Esophagus squamous epithelium (tissue), 5 donors: ENCODE results near the gene ZNF622. TPM values are rescaled to one million over a fixed set of nuclear protein-coding genes. Genes with fewer than 3 reads are reported as not detected.

Experiments used
- DNase-seq: peaks from one replicate; lab custom pipeline; 2025; lab: John Stamatoyannopoulos, UW
- H3K27ac ChIP-seq, 4 donors: fragments of 200-600 bp; sonication (generic); one replicate each; pipeline ENCODE4 v1.5.1; 2016 to 2019; ENCODE audit warnings: mild to moderate bottlenecking in 1 of 4
- H3K27me3 ChIP-seq, 4 donors: fragments of 200-600 bp; sonication (generic); 1 replicate in 3 of 4; 2 replicates in 1 of 4; pipeline versions ENCODE4 v1.5.1 to v1.6.0; 2017 to 2021; ENCODE audit warnings: antibody characterized with exemption in 1 of 4
- H3K36me3 ChIP-seq, 3 donors: fragments of 200-600 bp; sonication (generic); one replicate each; pipeline ENCODE4 v1.5.1; 2016 to 2019
- H3K4me1 ChIP-seq, 3 donors: fragments of 200-600 bp; sonication (generic); one replicate each; pipeline ENCODE4 v1.5.1; 2017 to 2019
- H3K4me3 ChIP-seq, 4 donors: fragments of 200-600 bp; sonication (generic); 1 replicate in 3 of 4; 2 replicates in 1 of 4; pipeline ENCODE4 v1.5.1; 2016 to 2019; ENCODE audit warnings: mild to moderate bottlenecking in 2 of 4, moderate library complexity in 1 of 4
- H3K9me3 ChIP-seq, 3 donors: fragments of 200-600 bp; sonication (generic); one replicate each; pipeline ENCODE4 v1.5.1; 2016 to 2019
- CTCF ChIP-seq, 6 experiments: fragments of 450-650 bp in 4 of 6; fragments of 200-600 bp in 2 of 6; sonication (generic) in 2 of 6; IDR thresholded peaks; one replicate each; pipeline ENCODE4 v1.5.1; 2016 to 2019; ENCODE audit warnings: antibody characterized with exemption in 6 of 6, mild to moderate bottlenecking in 4 of 6, moderate library complexity in 4 of 6
- POLR2A ChIP-seq, 4 donors: fragments of 450-650 bp; IDR thresholded peaks; one replicate each; pipeline ENCODE4 v1.6.1; 2017; ENCODE audit warnings: antibody characterized with exemption in 4 of 4, mild to moderate bottlenecking in 4 of 4, moderate library complexity in 3 of 4
- WGBS, 2 donors: methylation state at CpG; one replicate each; pipeline ENCODE4 v1.1.5; 2018; 5-methylcytosine and 5-hydroxymethylcytosine counted together
- intact Hi-C: fragments of 100-400 bp; cut with DNase I; formaldehyde crosslinking; loops from one replicate; pipeline ENCODE4 v1.15.0; 2022
- total RNA-seq, 4 donors: library from RNA; depleted of rRNA; stranded (reverse); fragments of >200 nt; gene quantifications; one replicate each; pipeline ENCODE4 v1.1.0, GENCODE V29; 2016
- donor health status: DM: yes; HTN: yes; CAD: no.

The ZNF622 gene
- total RNA-seq, 4 donors from 2014 or later: 19.5 to 35.2 (median 24.8) TPM

- no peak for DNase-seq
- intact Hi-C loops: no loop called here
- Histone ChIP-seq H3K4me1 (no peaks in the 10 kb centered on the region), H3K36me3 (no peaks in the 10 kb centered on the region), H3K27ac (no peak overlapping the region), H3K9me3 (no peaks in the 10 kb centered on the region), H3K4me3 (no peak overlapping the region), H3K27me3 (no peaks in the 10 kb centered on the region)
- no peak for TF ChIP-seq CTCF (IDR thresholded peaks at IDR 0.05)
- no peak for TF ChIP-seq POLR2A (IDR thresholded peaks at IDR 0.05)
- WGBS, 2 donors: 64 to 77% methylated on average over 3 of the region's 3 CpGs
Observed at GRCh38 chr5:16406023-16406422, 59.6 kb downstream of the ZNF622 start.

Other genes with a start within 250 kb of the ZNF622 start
- 1 to 10 TPM in 3 of 4 donors, under 1 TPM in 1; 0.68 to 6.1 (median 3.9) TPM for gene RETREG1, start 151.2 kb upstream of the ZNF622 start, total RNA-seq